ENCODE measurements around the gene KLF6.
A peak's percentile ranks its signal among the peaks of the same experiment; 100 is the strongest.

Gene KLF6

DNA sequence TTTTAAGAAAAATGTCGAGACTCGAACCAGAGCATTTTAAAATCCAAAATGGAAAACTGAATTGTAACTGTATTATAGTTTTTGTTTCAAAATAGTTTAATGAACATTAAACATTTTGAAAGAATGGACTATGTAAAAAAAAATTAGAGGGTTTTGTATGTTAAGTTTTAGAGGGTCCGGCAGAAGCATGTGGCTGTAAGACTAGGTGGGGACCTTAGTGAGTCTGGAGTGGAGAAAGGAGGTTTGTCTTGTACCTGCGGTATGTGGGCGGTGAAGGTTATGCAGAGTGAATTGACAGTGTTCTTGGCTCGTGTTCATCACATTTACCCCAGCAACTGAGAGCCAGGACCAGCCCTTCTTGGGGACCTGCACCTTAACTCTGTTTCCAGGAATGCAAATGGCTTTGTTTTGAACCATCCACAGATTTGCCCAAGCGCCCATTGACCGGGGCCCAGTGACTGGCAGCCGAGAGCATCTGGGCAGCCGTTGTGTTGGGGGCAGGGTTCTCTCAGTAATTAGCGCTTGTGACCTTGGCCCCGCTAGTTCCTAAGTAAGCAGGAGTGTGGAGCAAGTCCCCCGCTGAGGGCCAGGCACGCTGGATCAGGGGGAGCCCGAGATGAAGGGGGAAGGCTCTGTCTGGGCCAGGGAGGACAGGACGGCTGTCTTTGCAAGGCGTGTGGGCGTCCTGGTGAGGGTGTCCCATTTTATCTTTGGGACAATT lies 1.4 kb upstream of the KLF6 start:
- no peak for DNase-seq

DNA sequence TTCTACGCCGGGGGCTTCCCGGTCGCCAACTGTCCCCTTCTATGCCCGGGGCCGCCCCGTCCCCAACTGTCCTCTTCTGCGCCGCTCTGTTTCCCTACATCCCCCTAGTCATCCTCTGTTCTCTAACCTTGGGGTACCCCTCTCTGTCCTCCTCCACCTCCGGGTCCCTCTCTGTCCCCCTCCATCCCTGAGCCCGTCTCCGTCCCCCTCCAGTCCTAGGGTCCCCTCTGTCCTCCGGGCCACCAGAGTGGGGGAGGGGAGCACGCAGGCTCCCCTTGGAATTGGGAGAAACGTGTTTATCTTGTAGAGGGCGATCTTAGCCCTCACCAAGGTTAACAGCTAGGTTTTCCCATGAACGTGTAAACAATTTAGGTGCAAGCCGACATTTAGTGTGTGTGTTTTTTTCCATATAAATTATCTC lies 852 bp upstream of the KLF6 start:
- DNase-seq, result no peak

- DNase-seq, result peak; percentile 86
Measured at GRCh38 chr10:3785251-3785850, 342 bp upstream of the KLF6 start.

GRCh38 chr10:3783682-3784432 lies 1.2 kb downstream of the KLF6 start:
- DNase-seq, result peak; percentile 21

DNA sequence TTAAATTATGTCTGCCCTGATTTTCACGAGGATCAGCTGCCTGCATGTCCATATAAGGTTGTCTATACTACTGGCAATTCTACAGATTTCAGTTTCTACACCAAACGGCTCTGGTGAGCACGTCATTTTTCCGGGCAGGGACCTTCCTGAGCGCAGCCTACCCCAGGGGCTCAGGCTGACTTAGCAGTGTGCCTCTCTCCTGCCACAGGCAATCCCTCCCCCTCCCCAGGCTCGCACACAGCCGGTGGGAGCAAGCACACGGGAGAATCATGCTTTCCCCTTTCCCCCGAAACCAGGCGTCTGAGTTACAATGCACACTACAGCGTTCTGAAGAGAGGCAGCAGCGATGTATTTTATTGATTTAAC lies 1.7 kb downstream of the KLF6 start:
- DNase-seq, result peak; percentile 13

- no peak for DNase-seq
Measured at GRCh38 chr10:3782451-3783315, 2.3 kb downstream of the KLF6 start.

- no peak for DNase-seq
Measured at GRCh38 chr10:3782146-3782450, 2.9 kb downstream of the KLF6 start.

- no peak for DNase-seq
Measured at GRCh38 chr10:3781468-3782145, 3.4 kb downstream of the KLF6 start.

GRCh38 chr10:3780771-3781467 lies 4.1 kb downstream of the KLF6 start:
- no peak for DNase-seq

DNA sequence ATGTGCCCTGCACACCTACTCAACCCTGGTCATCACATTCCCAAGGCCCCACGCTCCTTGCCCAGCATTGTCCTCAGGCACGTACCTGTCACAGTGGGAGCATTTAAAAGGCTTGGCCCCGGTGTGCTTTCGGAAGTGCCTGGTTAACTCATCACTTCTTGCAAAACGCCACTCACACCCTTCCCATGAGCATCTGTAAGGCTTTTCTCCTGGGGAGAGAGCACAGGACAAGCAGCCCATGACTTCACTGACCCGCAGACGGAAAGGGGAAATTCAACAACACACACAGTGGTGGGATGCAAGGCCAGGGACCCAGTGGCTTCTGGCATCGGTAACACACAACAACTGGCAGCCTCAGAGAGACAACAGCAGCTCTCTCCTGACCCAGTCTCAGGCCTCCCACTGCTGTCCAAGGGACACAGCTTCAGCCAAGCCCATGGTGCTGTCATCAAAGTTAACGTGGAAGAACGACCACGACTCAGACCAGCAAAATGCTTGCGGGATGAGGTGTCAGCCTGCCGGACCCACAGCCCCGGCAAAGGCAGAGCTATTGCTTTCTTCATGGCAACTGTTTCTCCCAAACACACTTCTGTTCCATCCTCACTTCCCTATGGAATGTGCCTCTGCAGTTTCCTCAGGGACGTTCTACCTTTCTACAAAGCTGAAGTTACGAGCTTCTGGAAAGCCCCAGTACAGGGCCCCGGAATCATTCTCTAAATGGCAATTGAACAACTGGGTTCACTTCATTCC lies 4.8 kb downstream of the KLF6 start:
- no peak for DNase-seq

DNA sequence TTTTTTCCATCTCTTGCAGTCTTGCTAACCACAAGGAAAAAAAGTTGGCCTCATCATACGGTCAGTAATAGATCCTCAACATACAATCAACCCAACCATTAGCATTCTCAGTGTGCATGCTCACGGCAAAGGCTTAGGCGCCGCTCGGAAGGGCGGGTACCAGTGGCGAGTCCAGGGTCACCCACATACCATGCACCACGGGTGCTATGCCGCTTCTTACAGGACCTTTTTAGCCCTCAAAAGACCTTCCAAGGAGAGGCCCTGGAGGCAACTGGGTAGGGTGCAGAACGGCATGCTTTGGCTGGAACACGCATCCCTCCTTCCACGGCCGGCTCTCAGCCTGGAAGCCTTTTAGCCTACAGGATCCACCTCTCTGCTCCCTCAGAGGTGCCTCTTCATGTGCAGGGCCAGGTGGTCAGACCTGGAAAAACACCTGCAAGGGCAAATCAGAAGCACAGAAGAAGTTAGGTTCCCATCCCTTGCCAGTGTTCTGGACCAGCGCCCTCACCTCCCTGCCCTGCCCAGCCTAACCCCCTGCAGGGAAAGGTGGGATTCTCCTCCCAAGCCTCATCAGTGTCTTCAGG lies 5.8 kb downstream of the KLF6 start:
- DNase-seq, result no peak

DNA sequence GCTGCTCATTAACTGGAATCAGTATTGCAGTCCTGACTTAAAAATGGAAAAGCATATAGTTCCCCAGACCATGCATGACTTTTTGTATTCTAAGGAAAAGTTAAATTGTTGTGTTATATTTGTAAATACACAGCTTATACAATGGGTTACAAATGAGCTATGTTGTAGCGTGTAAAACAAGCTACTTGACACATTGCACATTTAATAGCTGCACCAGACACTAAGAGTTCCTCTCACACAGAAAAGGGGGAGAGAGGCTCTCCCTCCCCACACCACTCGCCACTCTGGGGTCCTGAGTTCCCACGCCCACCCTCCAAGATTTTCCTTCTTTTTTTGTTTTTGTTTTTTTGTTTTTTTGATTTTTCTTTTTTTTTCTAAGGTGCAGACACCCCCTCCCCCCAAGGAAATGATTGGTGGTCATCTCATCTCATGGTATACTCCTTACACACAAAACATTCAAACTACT lies 6.3 kb downstream of the KLF6 start:
- no peak for DNase-seq

GRCh38 chr10:3777981-3778691 lies 6.9 kb downstream of the KLF6 start:
- DNase-seq, result no peak

- no peak for DNase-seq
Measured at GRCh38 chr10:3776796-3777571, 8.0 kb downstream of the KLF6 start.

GRCh38 chr10:3775696-3776551 lies 9.1 kb downstream of the KLF6 start:
- DNase-seq, result no peak

- DNase-seq, result no peak
Measured at GRCh38 chr10:3774814-3775695, 10.0 kb downstream of the KLF6 start.
